ENCODE measurements around the gene HAND2. TPM values are rescaled to one million over a fixed set of nuclear protein-coding genes. Genes with fewer than 3 reads are reported as not detected.

The HAND2 gene
- polyA plus RNA-seq, 1 experiment, result 2.4 TPM

GRCh38 chr4:173516621-173517524, 13.2 kb downstream of the HAND2 start:
- no peak for DNase-seq (ENCODE audit: low read depth, low spot score)
- TF ChIP-seq CTCF (IDR thresholded peaks at IDR 0.05; ENCODE audit: low read depth, low read length), result no peak
- Histone ChIP-seq H3K27ac (ENCODE audit: low read depth, low read length) (no peak overlapping the region), H3K4me3 (ENCODE audit: low read depth, low read length) (no peak overlapping the region), H3K9me3 (ENCODE audit: control insufficient read depth, insufficient read depth, low read length) (peaks cover 9% of the 10 kb centered on the region), H3K27me3 (ENCODE audit: control insufficient read depth, insufficient read depth, low read length) (peaks cover 66% of the 10 kb centered on the region)
- ChIA-PET POLR2A (no interaction called here), CTCF (interaction anchor here (0.9 kb wide), 1 partner anchor 11 kb away, joined by 4 read pairs; no protein-coding TSS in a partner anchor)

GRCh38 chr4:173515458-173515857, 14.6 kb downstream of the HAND2 start:
- DNase-seq (ENCODE audit: low read depth, low spot score), result no peak
- peaks cover 66% of the 10 kb centered on the region for H3K27me3 ChIP-seq (ENCODE audit: control insufficient read depth, insufficient read depth, low read length)
- peaks cover 9% of the 10 kb centered on the region for H3K9me3 ChIP-seq (ENCODE audit: control insufficient read depth, insufficient read depth, low read length)
- H3K4me3 ChIP-seq (ENCODE audit: low read depth, low read length), result no peak overlapping the region
- no peak overlapping the region for H3K27ac ChIP-seq (ENCODE audit: low read depth, low read length)
- ChIA-PET POLR2A (no interaction called here), CTCF (interaction anchor here (1.3 to 1.8 kb wide), 2 partner anchors 10 to 604 kb away, joined by 5 to 7 read pairs; no protein-coding TSS in a partner anchor)
- no peak for TF ChIP-seq CTCF (IDR thresholded peaks at IDR 0.05; ENCODE audit: low read depth, low read length)

- Histone ChIP-seq H3K9me3 (ENCODE audit: control insufficient read depth, insufficient read depth, low read length) (peaks cover 10% of the 10 kb centered on the region), H3K4me3 (ENCODE audit: low read depth, low read length) (no peak overlapping the region), H3K27ac (ENCODE audit: low read depth, low read length) (no peak overlapping the region), H3K27me3 (ENCODE audit: control insufficient read depth, insufficient read depth, low read length) (peaks cover 70% of the 10 kb centered on the region)
- DNase-seq (ENCODE audit: low read depth, low spot score), result no peak
- no peak for TF ChIP-seq CTCF (IDR thresholded peaks at IDR 0.05; ENCODE audit: low read depth, low read length)
- CTCF ChIA-PET, result interaction anchor here (1.3 to 1.8 kb wide), 3 partner anchors 9 to 605 kb away, joined by 5 to 7 read pairs (median 7); no protein-coding TSS in a partner anchor
- POLR2A ChIA-PET, result interaction anchor here (0.6 to 0.7 kb wide), 2 partner anchors 42 to 741 kb away, joined by 3 read pairs; no protein-coding TSS in a partner anchor
These were observed 15.3 kb downstream of the HAND2 start for GRCh38 chr4:173514641-173515217.

GRCh38 chr4:173513651-173514050, 16.4 kb downstream of the HAND2 start:
- TF ChIP-seq CTCF (IDR thresholded peaks at IDR 0.05; ENCODE audit: low read depth, low read length), result no peak
- ChIA-PET CTCF (interaction anchor here (1.4 to 1.8 kb wide), 2 partner anchors 93 to 606 kb away, joined by 5 to 7 read pairs; no protein-coding TSS in a partner anchor), POLR2A (no interaction called here)
- no peak overlapping the region for H3K27ac ChIP-seq (ENCODE audit: low read depth, low read length)
- DNase-seq (ENCODE audit: low read depth, low spot score), result no peak
- H3K9me3 ChIP-seq (ENCODE audit: control insufficient read depth, insufficient read depth, low read length), result peaks cover 18% of the 10 kb centered on the region
- peaks cover 71% of the 10 kb centered on the region for H3K27me3 ChIP-seq (ENCODE audit: control insufficient read depth, insufficient read depth, low read length)
- no peak overlapping the region for H3K4me3 ChIP-seq (ENCODE audit: low read depth, low read length)

Data from AG04450 (cell line).